Endometrial microvascular endothelial cells (primary cell): Measurements from ENCODE around the gene FAM20B. TPM values are rescaled to one million over a fixed set of nuclear protein-coding genes. Genes with fewer than 3 reads are reported as not detected.

Experiments
- in situ Hi-C: cut with HindIII; loops from 2 replicates; pipeline ENCODE4 v1.10.0; 2017; ENCODE audit warnings: low sequenced_read_pairs, low pct_unique_long_range_greater_than_20kb; ENCODE audit errors: inconsistent ontology term
- total RNA-seq: library from RNA; depleted of rRNA; stranded (reverse); fragments of >200 nt; gene quantifications from one replicate; pipeline ENCODE4 v1.2.3, GENCODE V29; 2015; ENCODE audit errors: inconsistent ontology term

Gene FAM20B
- total RNA-seq, 1 donor from 2014 or later, result 32.0 TPM

DNA sequence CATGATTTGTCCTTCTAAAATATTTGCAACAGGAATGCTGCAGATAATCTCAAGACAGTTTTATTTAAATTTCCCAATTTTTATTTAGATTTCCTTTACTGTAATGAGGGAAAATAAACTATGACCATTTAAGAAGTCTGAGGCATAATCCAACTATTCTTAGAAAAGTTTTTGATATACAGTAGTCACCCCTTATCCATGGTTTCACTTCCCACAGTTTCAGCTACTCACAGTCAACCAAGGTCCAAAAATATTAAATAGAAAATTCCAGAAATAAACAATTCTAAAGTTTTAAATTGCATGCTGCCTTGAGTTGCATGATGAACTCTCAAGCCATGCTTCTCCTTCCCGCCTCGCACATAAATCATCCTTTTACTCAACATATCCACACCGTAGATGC, 89.5 kb downstream of the FAM20B start:
- in situ Hi-C loops, result no loop called here

DNA sequence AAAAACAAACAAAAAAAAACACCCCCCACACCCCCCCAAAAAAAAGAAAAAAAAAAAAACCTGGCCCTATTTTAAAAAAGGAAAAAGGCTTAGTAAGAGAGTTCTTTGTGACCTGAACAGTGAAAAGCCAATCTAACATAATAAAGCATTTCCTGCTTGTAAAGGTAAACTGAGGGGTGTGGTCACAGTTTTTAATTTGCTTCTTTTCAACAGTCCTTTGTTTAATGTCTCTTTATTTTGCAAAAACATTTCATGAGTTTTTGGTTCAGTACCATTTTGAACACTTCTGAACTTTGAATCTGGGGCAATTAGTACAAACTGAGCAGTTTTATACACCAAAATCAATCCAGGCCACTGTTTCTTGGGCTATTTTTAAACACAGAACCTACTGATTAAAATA, 93.8 kb downstream of the FAM20B start:
- in situ Hi-C loops, result no loop called here

DNA sequence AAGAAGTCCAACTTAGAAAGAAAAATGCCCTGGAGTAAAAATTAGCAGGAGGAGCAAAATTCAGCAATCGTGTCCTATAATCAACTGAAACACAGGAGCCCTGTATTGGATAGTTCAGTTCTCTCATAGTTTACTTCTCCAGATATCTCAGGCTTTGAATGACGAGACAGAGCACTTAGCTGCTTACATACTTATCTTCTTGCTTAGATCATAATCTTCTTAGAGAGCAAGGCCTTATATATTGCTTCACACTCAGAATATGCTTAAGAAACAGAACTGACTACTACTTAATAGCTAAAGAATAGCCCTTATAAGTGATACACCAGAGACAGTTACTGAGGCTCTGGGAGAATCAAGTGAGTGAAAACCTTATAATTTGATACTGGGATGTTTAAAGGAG, 95.0 kb downstream of the FAM20B start:
- in situ Hi-C loops, result no loop called here

DNA sequence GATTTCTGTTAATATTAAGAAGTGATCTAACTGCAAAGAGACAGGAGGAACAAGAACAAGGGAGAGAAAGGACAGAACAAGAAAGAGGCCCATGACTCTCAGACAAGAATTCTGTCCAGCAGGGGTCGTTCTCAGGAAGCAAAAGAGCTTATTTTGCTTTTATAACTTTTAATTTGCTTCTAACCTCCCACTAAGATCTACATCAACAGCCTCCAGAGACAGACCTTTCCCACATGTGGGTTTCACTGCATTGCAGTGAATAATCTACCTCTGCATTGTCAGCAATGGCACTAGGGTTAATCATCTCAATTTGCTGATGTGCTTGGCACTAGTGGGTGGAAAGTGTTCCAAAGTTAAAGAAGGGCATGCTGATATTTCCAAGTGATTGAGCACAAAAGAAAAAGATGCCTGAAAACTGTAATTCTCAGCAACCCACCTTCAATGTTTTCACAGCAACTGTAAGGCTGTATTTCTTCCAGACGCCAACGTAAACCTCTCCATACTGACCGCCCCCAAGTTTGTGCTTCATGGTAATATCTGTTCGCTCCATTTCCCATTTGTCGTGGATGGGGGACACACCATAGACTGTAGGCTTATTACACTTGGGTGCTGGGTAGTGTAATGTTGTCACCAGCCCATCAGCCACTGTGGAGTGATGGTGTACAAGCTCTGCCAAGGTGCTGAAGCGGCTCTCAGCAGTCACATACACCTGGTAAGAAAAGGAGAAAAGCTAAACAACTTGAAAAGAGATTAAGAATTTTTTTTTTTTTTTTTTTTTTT, 95.7 kb downstream of the FAM20B start:
- in situ Hi-C loops, result no loop called here

DNA sequence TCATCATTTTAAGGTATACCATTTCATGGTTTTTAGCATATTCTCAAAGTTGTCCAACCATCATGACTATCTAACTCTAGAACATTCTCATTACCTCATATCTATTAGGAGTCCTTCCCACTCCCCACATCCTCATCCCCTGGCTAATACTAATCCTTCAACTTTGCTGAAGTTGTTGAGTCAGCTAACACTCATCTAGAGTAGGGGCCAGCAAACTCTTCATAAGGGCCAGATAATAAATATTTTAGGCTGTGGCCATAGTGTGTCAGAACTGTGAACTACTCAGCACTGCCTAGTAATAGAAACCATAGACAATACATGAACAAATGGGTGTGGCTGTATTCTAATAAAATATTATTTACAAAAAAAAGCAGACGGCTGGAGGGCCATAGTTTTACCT, 99.2 kb downstream of the FAM20B start:
- in situ Hi-C loops, result no loop called here

Other genes with a start within 250 kb of the FAM20B start
- gene ANGPTL1, start 154.8 kb upstream of the FAM20B start, total RNA-seq, result not detected
- 47.0 TPM for gene TOR3A, start 56.2 kb downstream of the FAM20B start, total RNA-seq
- gene ABL2, start 203.8 kb downstream of the FAM20B start, total RNA-seq, result 45.4 TPM